MCF 10A (cell line): ENCODE data around the gene ACVR2A. TPM values are rescaled to one million over a fixed set of nuclear protein-coding genes. Genes with fewer than 3 reads are reported as not detected.

Source experiments
- BruUV-seq: library from RNA; stranded (reverse); fragments of 400-500 nt; replicated peaks from 2 replicates; lab custom pipeline; 2021; lab: Mats Ljungman, UMichigan
- CTCF ChIA-PET: fragments of 300-600 bp; sonication (Branson Sonifier 250); formaldehyde crosslinking; extraction: SDS; loops from one replicate; lab custom pipeline; 2021; ENCODE audit warnings: antibody characterized with exemption, inconsistent platforms; lab: Yijun Ruan, JAX
- POLR2A ChIA-PET: fragments of 300-600, 350-650 bp; sonication (Branson Sonifier 250); formaldehyde crosslinking; extraction: SDS; loops from one replicate; lab custom pipeline; 2020; ENCODE audit warnings: antibody characterized with exemption, inconsistent platforms; lab: Yijun Ruan, JAX
- DNase-seq: peaks from one replicate; pipeline ENCODE4 v3.0.0-alpha.2; 2018; ENCODE audit not compliant: unreplicated experiment
- H3K27ac Mint-ChIP-seq: one replicate; pipeline ENCODE4 v1.8.0; 2022; ENCODE audit warnings: mild to moderate bottlenecking, low read depth, mixed read lengths; ENCODE audit not compliant: unreplicated experiment
- H3K27me3 Mint-ChIP-seq: one replicate; pipeline ENCODE4 v1.8.0; 2022; ENCODE audit warnings: mixed read lengths; ENCODE audit not compliant: insufficient read depth, unreplicated experiment
- H3K36me3 Mint-ChIP-seq: one replicate; pipeline ENCODE4 v1.8.0; 2022; ENCODE audit warnings: mild to moderate bottlenecking, moderate library complexity, mixed read lengths; ENCODE audit not compliant: insufficient read depth, unreplicated experiment
- H3K4me1 Mint-ChIP-seq: one replicate; pipeline ENCODE4 v1.8.0; 2022; ENCODE audit warnings: mixed read lengths; ENCODE audit not compliant: insufficient read depth, unreplicated experiment
- H3K4me3 Mint-ChIP-seq: one replicate; pipeline ENCODE4 v1.8.0; 2022; ENCODE audit warnings: mild to moderate bottlenecking, moderate library complexity, mixed read lengths; ENCODE audit not compliant: unreplicated experiment
- H3K9me3 Mint-ChIP-seq: one replicate; pipeline ENCODE4 v1.8.0; 2022; ENCODE audit warnings: mixed read lengths; ENCODE audit not compliant: unreplicated experiment
- CTCF ChIP-seq: fragments of 200-600 bp; IDR thresholded peaks from one replicate; pipeline ENCODE4 v1.8.0; 2022; ENCODE audit warnings: antibody characterized with exemption, mild to moderate bottlenecking; ENCODE audit not compliant: unreplicated experiment
- intact Hi-C: fragments of 100-400 bp; cut with micrococcal nuclease; formaldehyde crosslinking; loops from 2 replicates; pipeline ENCODE4 v1.14.1; 2022
- total RNA-seq: library from RNA; stranded (reverse); gene quantifications from 2 replicates; pipeline ENCODE4 v1.2.3, GENCODE V29; 2022

The ACVR2A gene
- total RNA-seq, 1 experiment from 2014 or later = 11.2 TPM

- no peak for DNase-seq
- TF ChIP-seq CTCF = no peak
- CTCF ChIA-PET = no interaction called here
- H3K4me3 Mint-ChIP-seq = no peak overlapping the region
- intact Hi-C loops = loop anchor here (10.0 kb wide), 1 partner anchor 58 kb away; no protein-coding TSS in a partner anchor
- no peaks in the 10 kb centered on the region for H3K36me3 Mint-ChIP-seq
- no peak overlapping the region for H3K27ac Mint-ChIP-seq
- peaks cover 7% of the 10 kb centered on the region for H3K4me1 Mint-ChIP-seq
- no peaks in the 10 kb centered on the region for H3K27me3 Mint-ChIP-seq
- BruUV-seq = no TSS peak
- H3K9me3 Mint-ChIP-seq = no peaks in the 10 kb centered on the region
- POLR2A ChIA-PET = no interaction called here
These were observed 37.8 kb downstream of the ACVR2A start for GRCh38 chr2:147882631-147883030.

- POLR2A ChIA-PET = interaction anchor here (0.6 kb wide), 1 partner anchor 32 kb away, joined by 3 read pairs; no protein-coding TSS in a partner anchor
- intact Hi-C loops = loop anchor here (10.0 kb wide), 1 partner anchor 60 kb away; no protein-coding TSS in a partner anchor
- no peak overlapping the region for H3K4me3 Mint-ChIP-seq
These were observed 40.0 kb downstream of the ACVR2A start for GRCh38 chr2:147884830-147885229.

GRCh38 chr2:147886136-147886535 lies 41.3 kb downstream of the ACVR2A start:
- no peak overlapping the region for H3K27ac Mint-ChIP-seq
- ChIA-PET CTCF (interaction anchor here (0.9 to 1.1 kb wide), 2 partner anchors 23 to 786 kb away, joined by 3 read pairs; no protein-coding TSS in a partner anchor), POLR2A (interaction anchor here (0.5 to 0.7 kb wide), 2 partner anchors 14 to 709 kb away, joined by 3 to 4 read pairs; no protein-coding TSS in a partner anchor)
- no peak for DNase-seq
- no TSS peak for BruUV-seq
- no peak overlapping the region for H3K4me3 Mint-ChIP-seq
- no peaks in the 10 kb centered on the region for H3K27me3 Mint-ChIP-seq
- intact Hi-C loops = loop anchor here (10.0 kb wide), 1 partner anchor 61 kb away; no protein-coding TSS in a partner anchor
- peaks cover 7% of the 10 kb centered on the region for H3K4me1 Mint-ChIP-seq
- no peaks in the 10 kb centered on the region for H3K36me3 Mint-ChIP-seq
- no peaks in the 10 kb centered on the region for H3K9me3 Mint-ChIP-seq
- no peak for TF ChIP-seq CTCF

More at GRCh38 chr2:147884830-147885229, 40.0 kb downstream of the ACVR2A start:
- DNase-seq = no peak
- CTCF ChIA-PET = interaction anchor here (0.6 kb wide), 1 partner anchor 971 kb away, joined by 3 read pairs; no protein-coding TSS in a partner anchor
- H3K27me3 Mint-ChIP-seq = no peaks in the 10 kb centered on the region
- H3K36me3 Mint-ChIP-seq = no peaks in the 10 kb centered on the region
- TF ChIP-seq CTCF = no peak
- peaks cover 7% of the 10 kb centered on the region for H3K4me1 Mint-ChIP-seq
- no peak overlapping the region for H3K27ac Mint-ChIP-seq
- BruUV-seq = no TSS peak
- no peaks in the 10 kb centered on the region for H3K9me3 Mint-ChIP-seq

GRCh38 chr2:147888680-147889079 lies 43.9 kb downstream of the ACVR2A start:
- no TSS peak for BruUV-seq
- Mint-ChIP-seq H3K36me3 (no peaks in the 10 kb centered on the region), H3K27me3 (no peaks in the 10 kb centered on the region), H3K4me1 (peaks cover 12% of the 10 kb centered on the region), H3K4me3 (no peak overlapping the region), H3K9me3 (no peaks in the 10 kb centered on the region), H3K27ac (no peak overlapping the region)
- TF ChIP-seq CTCF = no peak
- CTCF ChIA-PET = no interaction called here
- intact Hi-C loops = loop anchor here (10.0 kb wide), 1 partner anchor 64 kb away; no protein-coding TSS in a partner anchor
- no peak for DNase-seq
- POLR2A ChIA-PET = no interaction called here
